HG03064 (cell line): Measurements from ENCODE around the gene ERBB4.
"Not testable (repeated sequence)": the region's sequence is repeated elsewhere in the genome, so short reads cannot be mapped to it uniquely, and the experiment has no call there.

Experiments
- ATAC-seq: cut with Tn5 transposase; IDR thresholded peaks from one replicate; pipeline ENCODE4 v1.9.1; 2021; ENCODE audit warnings: low read depth; ENCODE audit not compliant: unreplicated experiment

ERBB4 gene

DNA sequence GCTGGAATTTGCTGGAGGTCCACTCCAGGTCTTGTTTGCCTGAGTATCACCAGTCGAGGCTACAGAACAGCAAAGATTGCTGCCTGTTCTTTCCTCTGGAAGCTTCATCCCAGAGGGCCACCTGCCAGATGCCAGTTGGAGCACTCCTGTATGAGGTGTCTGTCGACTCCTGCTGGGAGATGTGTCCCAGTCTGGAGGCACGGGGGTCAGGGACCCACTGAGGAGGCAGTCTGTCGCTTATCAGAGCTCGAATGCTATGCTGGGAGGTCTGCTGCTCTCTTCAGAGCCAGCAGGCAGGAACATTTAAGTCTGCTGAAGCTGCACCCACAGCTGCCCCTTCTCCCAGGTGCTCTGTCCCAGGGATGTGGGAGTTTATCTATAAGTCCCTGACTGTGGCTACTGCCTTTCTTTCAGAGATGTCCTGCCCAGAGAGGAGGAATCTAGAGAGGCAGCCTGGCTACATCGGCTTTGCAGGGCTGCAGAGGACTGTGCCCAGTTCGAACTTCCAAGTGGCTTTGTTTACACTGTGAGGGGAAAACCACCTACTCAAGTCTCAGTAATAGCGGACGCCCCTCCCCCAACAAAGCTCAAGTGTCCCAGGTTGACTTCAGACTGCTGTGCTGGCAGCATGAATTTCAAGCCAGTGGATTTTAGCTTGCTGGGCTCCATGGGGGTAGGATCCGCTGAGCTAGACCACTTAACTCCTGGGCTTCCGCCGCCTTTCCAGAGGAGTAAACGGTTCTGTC is 301.1 kb downstream of the ERBB4 start:
- ATAC-seq, result no peak

DNA sequence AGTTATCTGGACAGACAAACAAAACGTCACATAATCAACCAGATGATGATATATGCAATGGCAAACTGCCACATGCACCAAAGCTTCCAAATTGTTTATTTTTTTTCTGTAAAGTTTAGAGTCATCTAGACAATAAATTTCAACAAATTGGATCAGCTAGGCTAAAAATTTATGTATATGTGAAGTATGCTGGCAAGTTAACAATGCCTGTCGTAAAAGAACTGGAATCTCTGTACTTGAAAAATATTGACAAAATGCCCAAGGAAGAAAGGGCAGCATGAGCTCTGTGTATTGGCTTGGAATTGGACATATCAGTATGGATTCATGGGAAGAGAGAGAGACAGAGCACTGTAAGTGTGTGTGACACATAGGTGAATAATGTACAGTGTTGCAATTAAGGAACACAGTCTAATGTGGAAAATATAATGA is 309.8 kb downstream of the ERBB4 start:
- no peak for ATAC-seq

DNA sequence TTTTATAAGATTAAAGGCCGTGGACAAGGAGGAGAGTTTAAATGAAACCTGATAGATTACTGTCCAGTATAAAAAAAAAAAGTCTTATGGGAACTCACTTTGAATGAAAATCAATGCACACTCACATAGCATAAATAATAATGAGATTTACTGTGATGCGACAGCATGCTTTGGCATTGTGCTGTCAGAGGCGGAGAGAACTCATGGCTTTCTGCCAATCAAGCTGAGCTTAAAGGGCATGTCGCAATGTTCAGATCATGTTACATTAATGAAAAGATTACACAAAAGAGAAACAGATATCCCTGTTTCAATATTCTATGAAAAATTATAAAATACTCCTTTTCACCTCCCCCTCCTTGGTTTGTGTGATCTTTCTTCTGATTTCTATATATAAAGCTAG is 310.8 kb downstream of the ERBB4 start:
- ATAC-seq, result no peak

DNA sequence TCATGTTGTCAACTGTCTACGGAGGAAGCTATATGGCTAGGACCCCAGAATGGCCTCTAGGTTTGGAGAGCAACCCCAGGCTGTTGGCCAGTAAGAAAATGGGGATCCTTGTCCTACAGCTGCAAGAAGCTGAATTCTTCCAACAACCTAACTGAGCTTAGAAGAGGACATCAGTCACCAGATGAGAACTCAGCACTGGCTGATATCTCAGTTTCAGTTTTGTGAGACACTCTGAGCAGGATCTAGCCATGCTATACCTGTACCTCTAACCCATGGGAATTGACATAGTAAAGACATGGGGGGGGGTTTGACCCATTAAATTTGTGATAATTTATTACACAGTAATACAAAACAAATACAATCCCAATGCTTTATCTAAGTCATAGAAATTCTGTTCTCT is 312.5 kb downstream of the ERBB4 start:
- ATAC-seq, result no peak

DNA sequence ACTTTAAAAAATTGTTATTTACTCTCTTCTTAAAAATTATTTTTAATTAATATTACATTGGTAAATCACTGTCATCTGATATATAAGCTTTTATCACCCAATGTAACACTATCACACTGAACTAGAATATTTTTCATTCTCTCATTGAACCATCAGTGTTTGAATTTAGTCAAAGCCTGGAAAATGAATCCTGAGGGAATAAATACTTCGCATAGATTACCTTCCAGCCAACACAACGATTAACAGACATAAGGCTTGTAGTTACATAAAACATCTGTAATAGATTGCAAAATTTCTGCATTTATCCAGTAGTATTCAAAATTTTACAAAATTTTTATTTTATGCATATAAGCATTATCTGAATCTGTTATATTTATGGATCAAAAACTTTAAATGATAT is 314.9 kb downstream of the ERBB4 start:
- ATAC-seq, result no peak

DNA sequence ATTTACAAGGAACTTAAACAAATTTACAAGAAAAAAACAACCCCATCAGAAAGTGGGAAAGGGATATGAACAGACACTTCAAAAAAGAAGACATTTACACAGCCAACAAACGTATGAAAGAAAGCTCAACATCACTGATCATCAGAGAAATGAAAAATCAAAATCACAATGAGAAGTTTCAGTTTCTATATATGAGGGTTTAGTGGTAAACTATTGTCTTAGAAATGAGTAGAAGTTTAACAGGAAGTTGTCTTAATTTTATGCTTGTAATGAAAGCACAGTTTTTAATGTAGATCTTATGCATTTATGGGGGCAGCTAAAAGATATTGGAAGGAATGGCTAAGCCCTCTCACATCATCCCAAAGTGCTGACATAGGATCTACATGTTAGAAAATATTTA is 325.4 kb downstream of the ERBB4 start:
- no peak for ATAC-seq

DNA sequence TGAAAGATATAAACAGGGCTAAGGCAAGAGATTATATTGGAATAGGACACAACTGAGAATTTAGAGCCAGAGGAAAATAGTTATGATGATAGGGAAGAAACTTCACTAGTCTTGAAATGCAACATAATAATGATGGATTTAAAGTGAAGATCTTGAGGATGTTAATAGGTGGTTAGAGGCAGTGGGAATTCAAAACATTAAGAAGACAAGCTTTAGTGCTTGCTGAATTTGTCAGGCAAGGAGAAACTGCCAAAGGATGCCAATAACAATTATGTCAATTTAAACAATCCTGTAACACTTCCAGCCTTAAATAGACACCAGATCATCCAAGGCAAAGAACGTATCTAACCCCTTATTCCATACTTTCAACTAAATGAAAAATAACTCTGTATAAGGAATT is 330.1 kb downstream of the ERBB4 start:
- no peak for ATAC-seq

DNA sequence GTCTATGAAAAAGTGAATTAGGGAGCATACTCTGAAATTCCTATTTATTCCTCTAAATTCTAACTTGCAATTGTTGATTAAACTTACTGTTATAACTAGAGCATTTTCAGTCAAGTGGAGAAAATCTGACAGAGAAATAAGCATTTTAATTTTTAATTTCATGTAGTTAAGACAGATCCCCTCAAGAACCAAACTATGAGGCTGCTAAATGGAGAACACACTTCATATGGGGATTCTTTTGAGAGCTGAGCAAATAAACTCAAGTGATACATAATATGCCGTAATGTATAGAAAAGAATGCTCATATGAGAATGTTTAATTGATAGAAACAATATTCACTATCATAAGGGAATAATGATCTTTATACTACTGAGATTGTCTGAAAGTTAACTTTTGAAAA is 340.8 kb downstream of the ERBB4 start:
- ATAC-seq, result no peak

DNA sequence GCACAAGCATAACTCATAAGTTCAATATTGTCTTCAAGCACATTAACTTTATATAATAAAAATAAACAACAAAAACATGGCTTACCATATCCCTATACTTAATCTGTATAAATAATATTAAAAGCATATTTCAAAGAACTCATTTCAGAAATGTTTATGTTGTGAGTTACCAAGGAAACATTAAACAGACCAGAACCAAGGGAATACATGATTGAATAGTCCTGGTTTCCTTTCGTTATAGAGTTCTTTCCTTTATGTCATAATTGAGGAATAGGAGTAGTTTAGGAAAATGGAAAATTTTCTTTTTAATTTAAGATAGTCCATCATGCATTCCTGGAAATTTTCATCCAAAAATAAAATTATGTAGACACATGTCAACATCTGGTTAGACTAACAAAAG is 343.0 kb downstream of the ERBB4 start:
- ATAC-seq, result no peak

DNA sequence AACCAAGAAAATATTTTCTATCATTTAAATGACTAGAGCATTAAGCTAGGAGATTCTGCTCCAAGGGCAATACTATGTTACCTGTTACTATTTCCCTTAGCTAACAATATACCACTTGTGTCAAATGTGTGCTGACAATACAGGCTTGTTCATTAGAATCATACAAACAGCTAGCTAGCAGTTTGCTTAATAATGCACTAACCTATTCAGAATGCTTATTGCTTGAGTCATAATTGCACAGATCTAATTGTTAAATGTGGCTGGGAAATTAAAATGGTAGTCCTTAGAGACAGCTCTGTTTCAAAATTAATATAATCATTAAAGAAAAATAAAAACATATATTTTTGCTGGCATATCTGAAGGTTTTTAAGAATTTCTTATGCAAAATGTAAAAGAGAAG is 344.2 kb downstream of the ERBB4 start:
- no peak for ATAC-seq

DNA sequence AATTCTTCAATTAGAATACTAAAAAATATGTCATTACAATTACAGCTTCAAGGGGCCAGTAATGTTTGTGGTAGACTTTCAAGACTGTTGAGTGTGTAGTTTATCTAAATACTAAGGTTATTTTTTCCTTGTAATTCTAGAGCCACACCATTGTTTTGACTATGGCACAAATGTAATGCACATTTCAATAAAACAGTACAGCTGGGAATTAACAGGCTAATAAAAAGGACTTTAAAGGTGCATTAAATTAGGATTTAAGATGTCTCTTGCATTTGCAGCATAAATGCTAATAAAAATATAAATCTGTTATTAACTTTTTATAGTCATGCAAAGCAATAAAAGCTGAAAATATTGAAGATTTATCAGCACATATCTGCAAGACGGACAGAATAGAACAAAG is 344.8 kb downstream of the ERBB4 start:
- no peak for ATAC-seq

DNA sequence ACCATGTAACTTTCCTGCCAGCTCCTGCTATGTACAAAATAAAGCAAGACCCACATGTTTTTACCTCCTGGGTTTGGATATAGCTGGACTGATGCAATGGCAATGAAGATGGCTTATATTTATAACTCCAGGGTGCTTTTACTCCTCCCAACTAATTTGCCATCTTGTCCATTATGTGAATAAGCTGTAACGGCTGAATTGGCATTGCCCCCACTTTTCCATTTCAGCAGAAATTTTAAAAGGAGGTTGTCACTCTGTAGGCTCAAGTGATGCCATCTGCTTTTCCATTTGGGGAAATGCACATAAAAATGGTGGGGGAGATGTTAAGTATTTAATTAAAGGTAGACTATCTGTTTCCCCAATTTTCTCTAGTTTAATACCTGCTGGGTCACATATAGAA is 345.5 kb downstream of the ERBB4 start:
- ATAC-seq, result no peak

DNA sequence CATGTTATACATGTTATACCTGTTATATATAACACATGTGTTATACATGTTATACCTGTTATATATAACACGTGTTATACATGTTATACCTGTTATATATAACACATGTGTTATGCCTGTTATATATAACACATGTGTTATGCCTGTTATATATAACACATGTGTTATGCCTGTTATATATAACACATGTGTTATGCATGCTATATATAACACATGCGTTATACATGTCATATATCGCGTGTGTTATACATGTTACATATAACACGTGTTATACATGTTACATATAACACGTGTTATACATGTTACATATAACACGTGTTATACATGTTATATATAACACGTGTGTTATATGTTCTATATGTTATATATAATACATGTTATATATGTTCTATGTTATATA is 347.2 kb downstream of the ERBB4 start:
- ATAC-seq, result not testable (repeated sequence)

DNA sequence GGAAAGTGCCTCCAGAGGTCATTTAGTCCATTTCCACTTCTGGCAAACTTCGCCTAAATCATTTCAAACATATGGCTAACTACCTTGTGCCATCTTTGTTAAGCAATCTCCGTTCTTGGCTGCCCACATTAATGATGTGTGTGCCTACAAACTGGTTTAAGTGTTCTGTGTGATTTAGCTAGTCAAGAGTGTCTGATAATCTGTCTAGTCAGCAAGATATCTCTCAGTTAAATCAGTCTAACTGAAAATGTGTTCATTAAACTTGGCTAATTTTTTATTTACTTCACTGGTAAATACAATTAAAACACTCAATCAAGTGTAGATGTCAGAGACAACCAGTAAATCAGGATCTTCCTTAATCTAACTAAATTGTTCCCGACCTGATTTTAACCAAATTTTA is 352.4 kb downstream of the ERBB4 start:
- ATAC-seq, result no peak

DNA sequence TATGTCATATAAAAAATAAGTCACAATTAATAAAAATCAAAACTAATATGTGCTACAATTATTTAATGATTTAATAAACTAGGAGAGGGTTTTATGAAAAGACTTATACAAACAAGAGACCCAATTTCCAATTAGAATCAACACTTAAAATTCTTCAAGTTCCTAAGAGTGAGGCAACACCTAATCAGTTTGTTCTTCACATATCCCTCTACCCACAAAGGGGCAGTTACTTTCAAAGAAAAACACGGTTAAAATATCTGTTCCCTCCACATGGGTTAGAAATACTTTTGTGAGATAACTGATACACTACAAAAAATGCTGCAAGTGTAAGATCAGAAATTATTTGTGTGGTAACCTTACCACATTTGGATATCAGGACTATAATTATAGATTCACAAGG is 357.0 kb downstream of the ERBB4 start:
- no peak for ATAC-seq

DNA sequence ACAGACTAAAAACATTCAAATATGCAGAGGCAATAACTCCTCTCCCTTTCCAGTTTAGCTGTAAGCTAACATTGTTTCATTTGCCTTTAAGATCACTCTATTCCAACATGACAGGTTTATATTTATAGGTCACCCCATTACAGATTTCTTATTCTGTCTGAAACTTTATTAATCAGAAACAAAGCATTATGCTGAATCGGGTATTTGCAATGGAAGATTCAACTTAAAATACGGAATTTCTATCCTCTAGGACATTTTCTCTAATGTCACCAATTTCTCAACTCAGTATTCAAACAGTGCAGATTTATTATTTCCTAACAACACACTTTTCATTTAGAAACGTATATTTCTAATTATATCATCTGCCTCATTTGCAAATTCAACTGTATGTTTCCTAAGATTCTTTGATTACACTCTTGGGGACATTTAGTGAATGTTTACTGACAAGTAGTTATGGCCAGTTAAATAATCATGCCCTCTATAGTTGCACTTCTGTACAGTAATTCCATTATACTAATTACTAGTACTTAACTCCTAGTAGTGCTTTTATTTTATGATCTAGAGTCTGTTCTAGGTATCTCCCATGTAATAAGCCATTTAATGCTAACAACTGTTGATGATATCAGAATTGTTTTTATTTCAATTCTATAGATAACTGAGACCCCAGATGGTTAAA is 358.1 kb downstream of the ERBB4 start:
- no peak for ATAC-seq

DNA sequence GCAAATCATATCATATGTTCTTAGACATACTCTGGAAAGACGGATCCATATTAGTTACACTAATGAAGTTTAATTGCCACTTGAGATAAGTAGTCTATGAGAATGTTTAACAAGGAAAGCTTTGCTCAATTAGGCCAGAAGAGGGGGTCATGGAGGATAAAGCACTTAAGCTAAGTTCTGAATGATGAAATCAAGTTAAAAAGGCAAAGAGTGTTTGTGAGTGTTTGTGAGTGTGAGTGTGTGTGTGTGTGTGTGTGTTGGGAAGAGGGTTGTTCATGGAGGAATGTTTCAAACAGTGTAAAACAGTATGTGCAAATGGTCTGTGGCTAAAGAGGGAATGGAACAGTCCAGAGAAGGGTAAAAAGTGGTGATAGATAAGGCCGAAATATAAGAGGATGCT is 360.9 kb downstream of the ERBB4 start:
- ATAC-seq, result no peak

DNA sequence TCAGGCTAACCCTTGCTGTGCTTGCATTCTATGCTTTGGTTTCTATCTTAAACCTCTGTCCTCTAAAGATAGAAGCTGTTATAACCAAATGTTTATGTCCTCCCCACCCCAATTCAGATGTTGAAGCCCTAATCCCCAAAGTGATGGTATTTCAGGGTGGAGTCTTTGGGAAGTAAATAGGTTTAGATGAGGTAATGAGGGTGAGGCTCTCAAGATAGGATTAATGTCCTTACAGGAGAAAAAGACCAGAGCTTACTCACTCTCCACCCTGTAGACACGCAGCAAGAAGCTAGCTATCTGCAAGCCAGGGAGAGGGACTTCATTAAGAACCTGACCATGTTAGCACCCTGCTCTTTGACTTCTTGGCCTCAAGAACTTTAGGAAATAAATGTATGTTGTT is 362.5 kb downstream of the ERBB4 start:
- ATAC-seq, result no peak

DNA sequence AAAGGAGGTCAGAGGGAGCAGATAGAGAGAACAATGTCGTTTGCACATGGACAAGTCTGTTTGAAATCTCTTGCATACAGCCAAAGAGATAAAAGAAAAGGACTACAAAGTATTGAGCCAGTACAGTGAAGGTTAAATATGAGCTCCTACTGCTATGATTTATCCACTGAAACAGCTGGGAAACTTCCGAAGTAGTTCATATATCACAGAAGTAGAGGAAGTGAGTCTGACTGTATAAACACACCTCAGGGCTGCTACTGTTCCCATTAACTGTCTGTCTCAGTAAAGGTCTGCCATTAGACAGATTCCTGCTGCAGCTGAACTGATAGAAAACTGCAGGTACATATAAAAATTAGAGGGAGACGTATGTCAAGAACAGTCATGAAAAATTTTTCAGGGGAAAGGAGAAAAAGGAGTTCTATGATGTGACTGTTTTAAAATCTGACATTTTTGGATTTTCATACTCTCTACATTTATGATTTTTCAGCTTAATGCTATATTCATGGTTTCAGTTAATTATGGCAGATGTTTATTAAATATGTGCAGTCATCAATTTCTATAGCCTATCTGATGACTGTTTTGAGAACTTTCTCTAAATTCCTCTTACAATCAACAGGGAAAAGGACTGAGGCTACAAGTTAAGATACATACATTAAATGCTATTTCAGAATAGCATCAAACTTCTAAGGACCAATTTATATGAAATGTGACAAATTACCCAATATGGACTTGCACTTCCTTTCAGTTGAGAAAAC is 364.7 kb downstream of the ERBB4 start:
- no peak for ATAC-seq

DNA sequence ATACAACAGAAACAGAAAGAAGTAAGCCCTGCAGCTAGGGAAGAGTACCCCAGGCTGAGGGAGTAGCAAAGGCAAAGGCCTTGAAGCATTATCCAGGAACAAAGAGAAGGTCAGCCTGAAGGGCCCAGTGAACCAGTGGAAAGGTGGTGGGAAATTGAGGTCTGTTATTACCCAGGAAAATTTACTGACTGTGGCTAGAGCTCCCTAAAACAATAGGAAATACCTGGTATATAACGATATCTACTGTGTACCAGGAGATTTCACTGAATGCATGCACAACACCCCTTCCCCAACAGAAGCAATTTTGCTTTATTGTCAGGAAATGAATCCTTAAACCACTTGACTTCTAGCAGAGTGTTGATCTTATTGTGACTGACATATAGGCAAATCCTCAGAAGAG is 365.3 kb downstream of the ERBB4 start:
- no peak for ATAC-seq

DNA sequence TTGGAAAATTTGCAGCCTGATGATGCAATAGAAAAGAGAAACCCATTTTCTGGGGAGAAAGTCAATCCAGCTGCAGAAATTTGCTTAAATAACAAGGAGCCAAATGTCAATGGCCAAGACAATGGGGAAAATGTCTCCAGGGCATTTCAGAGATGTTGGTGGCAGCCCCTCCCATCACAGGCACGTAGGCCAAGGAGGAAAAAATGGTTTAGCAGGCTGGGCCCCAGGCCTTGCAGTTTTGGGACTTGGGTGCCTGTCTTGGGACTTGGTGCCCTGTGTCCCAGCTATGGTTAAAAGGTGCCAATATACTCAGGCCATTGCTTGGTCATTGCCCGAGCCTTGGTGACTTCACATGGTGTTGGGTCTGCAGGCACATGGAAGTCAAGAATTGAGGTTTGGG is 368.2 kb downstream of the ERBB4 start:
- no peak for ATAC-seq

DNA sequence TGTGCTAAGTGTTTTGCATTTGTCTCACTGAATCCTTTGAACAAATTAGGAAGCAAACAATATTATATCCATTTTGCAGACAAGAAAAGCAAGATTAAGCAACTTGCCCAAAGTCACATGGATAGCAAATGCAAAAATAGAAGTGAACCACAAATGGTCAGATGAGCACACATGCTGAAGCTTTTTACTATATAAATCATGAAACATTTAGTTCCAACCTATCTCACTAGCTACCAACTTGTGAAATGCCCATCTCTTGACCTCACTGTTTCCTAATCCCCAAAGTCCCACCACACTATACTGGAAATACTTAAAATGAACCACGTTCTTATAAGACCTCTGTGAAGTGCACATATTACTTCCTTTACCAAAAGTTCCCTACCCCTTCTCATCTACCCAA is 380.5 kb downstream of the ERBB4 start:
- no peak for ATAC-seq
